Forelimb muscle (tissue), 1 donor: Measurements from ENCODE around the gene PEX3. TPM values are rescaled to one million over a fixed set of nuclear protein-coding genes. Genes with fewer than 3 reads are reported as not detected.
"Not testable (repeated sequence)": the region's sequence is repeated elsewhere in the genome, so short reads cannot be mapped to it uniquely, and the experiment has no call there.

Experiments used
- DNase-seq: peaks from one replicate; pipeline ENCODE4 v3.0.0-alpha.2; 2013; ENCODE audit warnings: low read depth
- polyA plus RNA-seq: library from polyadenylated mRNA; unstranded; fragments of 120-200 nt; gene quantifications from one replicate; pipeline ENCODE4 v1.2.1, GENCODE V29; 2013; ENCODE audit not compliant: insufficient read length

PEX3 gene
- polyA plus RNA-seq, 1 donor: 13.0 TPM

DNA sequence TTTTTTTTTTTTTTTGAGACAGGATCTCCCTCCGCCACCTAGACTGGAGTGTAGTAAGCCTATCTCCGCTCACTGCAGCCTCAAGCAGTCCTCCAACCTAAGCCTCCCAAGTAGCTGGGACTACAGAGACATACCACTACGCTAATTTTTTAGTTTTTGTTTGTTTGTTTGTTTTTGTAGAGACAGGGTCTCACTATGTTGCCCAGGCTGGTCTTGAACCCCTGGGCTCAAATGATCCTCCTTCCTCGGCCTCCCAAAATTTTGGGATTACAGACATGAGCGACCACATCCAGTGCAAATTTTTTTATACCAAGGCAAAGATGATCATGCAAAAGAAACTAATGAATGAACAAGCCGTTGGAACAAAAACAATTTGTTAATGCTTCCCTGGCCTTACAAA, 55.6 kb downstream of the PEX3 start:
- no peak for DNase-seq

DNA sequence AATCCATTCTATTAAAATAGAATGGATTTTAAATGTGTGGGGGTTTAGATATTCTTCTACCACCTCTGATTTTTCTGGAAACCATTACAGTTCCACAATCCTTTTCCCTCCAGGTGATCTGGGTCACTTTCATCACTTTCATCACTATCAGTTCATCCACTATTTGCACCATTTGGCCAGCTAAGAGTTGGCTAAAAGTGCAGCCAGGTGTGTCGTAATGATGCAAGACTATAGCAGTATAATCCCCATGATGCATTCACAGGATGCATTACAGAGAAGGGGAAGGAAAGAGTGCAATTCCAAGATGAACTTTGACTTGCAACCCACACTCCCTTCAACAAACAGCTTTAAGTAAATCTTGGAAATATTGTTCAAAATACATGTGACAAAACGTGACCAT, 56.0 kb downstream of the PEX3 start:
- no peak for DNase-seq

DNA sequence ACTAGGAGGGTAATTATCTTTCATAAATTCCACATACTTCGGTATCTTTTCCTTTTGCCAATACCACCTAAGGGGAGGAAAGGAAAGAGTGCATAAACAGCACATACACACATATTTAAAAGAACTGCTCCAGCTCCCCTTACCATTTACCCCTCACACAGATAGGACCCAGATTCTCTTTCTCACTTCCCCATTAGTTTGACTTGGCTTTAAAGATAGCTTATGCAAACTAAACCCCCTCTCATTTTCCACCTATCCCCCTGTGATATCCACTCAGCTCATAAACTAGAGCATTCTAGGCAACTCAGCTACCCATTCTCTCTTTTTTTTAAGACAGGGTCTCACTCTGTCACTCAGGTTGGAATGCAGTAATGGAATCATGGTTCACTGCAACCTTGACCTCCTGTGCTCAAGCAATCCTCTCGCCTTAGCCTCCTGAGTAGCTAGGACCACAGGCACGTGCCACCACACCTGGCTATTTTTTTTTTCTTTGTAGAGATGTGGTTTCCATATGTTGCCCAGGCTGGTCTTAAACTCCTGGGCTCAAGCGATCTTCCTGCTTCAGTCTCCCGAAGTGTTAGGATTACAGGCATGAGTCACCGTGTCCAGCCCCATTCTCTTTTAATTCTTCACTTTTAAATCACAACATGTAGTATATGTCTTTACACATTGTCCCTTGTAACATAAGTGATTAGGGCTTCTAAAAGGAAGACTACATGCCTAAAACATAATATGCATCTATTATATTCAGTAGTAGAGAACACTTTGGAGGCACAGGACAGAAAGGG, 56.9 kb downstream of the PEX3 start:
- no peak for DNase-seq

DNA sequence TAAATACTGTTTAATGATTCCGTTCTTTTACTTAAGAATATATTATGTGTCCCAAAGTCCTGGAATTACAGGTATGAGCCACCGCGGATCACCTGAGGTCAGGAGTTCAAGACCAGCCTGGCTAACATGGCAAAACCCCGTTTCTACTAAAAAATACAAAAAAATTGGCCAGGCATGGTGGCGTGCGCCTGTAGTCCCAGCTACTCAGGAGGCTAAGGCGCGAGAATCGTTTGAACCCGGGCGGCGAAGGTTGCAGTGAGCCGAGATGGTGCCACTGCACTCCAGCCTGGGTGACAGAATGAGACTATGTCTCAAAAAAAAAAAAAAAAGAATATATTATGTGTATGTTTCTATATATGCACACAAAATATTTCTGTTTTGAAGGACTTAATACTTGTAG, 59.7 kb downstream of the PEX3 start:
- DNase-seq: not testable (repeated sequence)

DNA sequence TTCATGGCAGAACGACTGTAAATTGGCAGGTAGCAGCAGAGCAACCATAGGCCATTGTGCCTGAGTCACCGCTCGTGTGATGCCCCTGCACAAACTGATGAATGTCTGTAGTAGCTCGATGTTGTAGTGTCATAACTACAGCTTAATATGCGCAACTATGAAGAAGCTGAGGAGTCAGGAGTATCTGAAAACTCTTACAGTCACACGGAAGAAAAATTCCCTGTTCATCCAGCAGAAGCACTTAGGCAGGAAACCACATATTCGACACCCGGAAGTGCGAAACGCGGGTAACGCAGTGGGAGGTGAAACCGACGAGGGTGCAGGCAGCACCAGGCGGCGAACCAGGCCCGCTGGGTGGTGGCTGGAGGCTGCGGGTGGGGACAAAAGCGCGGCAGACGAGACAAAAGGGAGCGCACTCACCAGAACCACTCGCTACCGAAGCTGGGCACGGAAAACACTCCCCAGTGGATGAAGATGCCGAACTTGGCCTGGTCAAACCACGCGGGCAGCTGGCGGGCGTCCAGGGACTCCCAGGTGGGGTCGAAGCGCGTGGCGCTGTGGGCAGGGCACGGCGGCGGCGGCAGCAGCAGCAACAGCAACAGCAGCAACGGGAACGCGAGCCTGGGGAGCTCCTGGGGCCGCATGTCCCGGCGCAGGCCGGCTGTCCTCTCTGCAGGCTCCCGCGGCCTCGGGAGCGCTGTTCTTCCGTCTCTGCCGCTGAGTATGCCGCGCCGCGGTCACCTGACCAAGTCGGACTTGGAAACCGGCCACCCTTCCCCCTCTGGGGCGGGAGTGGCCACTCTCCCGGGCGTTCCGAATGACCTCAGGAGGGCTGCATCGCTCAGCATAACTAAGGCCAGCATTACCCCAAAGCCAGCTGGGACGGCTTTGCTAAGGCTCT, 60.6 kb downstream of the PEX3 start, which contains the start of gene FUCA2:
Gene FUCA2, minus strand, starts transcription at position 730 of the 901 bp plus-strand sequence. Its CDS starts 86 bp downstream, at position 644.
- peak; percentile 45 for DNase-seq

DNA sequence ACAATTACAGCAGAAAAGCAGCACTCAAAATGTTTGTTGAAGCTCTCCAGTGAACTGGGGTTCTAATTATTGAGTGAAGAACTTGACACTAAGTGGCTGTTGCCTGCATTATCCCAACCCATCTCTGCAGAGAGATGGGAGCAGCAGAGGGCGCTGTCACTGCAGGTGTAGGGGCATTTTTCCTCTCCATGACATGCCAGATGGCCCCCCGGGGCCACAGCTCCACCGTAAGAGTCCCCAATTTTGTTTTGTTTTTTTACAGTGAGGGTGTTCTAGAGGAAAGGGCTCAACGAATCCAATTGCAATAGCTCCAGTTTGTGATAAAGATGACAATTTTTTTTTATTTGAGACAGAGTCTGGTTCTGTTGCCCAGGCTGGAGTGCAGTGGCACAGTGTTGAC, 62.8 kb downstream of the PEX3 start:
- no peak for DNase-seq

DNA sequence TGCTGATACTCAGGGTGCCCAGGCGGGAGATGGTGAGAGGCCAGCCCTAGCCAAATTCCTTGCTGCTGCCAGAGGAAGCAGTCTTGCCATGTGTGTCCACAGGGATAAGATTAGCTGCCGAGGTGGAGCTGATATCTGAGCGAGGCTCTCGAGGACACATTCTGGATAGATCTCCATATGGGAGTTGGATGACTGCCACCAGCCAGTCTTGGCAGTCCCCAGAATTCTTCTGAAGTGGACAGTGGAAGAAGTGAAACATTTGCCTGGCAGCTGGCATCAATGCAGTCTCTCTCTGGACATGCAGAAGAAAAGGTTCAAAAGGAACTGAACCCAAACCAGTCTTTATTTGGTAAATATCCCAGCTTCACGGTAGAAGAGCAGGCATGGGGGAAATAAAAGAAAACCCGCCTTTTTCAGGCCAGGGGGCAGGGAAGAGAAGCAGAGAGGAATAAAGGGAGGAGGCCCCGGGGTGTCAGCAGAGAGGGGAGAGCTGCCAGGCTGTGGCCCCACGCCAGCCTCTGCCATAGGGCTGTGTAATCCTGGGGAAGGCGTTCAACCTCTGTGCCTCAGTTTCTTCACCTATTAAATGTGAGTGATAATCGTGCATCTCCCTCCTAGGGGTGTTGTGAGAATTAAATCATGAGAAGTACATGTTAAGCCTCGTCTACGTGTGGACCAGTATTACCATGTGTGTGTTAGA, 64.6 kb downstream of the PEX3 start:
- DNase-seq: no peak

DNA sequence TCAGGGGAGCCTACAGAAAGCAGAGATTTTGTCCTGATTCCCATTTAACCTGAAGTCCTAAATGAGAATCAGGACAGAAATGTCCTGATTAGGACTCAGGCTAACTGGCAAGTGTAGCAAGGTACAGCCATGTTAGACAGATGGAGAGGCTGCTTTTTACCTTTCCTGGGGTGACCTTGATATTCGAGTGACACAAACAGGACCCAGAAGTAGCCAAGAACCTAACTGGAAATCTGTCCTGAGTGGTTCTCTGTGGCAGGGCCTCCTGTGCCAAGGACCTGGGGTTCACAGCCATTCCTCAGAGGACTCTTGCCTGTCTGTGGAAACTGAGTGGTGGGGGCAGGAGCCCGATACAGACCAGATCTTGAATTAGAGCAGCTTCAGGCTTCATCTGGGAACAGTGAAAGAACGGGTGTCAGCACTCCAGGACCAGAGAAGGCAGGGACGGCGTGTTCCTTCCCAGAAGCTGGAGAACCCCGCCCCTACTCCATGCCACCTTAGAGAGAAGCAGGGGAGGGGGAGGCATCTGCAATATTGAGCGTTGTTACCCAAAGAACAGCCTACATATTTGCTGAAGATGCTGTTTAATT, 65.3 kb downstream of the PEX3 start:
- DNase-seq: no peak

DNA sequence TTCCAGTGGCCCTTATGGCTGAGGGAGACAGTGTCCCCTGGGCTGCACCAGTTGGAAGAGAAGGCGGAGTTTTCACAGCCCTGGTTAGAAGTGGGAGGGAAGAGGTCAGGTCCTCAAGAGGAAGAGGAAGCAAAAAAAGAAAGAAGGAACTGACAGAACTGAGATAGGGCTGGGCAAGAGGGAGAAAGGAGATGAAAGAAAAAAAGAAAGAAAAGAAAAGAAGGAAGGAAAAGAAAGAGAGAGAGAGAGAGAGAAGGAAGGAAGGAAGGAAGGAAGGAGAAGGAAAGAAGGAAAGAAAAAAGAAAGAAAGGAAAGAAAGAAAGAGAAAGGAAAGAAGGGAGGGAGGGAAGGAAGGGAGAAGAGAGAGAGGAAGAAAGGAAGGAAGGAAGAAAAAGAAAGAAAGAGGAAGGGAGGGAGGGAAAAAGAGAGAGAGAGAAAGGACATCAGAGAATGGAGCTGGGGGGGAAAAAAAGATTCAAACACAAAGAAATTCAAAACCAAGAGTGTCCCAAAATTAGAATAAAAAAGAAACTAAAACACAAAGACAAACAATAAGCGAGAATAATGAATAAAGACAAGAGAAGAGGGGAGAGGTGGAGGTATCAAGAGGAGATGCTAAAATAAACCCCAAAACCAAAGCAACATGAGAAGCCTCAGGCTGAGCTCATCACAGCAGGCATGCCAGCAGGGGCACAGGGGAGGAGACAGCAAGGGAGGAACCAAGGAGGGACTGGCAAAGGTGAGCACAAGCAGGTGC, 66.3 kb downstream of the PEX3 start:
- no peak for DNase-seq

DNA sequence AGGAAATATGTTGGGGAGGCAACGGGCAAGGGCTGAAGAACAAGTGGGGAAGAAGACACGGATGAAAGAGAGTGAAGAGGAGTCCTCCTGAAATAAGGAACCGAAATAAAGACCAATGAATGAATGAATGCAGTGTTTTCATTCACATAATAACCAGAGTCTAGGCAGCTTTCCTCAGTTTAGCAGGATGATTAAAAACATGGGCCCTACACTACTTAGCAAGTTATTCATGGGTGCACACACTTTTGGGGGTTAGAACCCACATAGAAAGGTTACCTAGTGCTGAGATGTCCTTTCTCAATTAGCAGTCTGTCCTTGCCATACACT, 66.8 kb downstream of the PEX3 start:
- DNase-seq: no peak

DNA sequence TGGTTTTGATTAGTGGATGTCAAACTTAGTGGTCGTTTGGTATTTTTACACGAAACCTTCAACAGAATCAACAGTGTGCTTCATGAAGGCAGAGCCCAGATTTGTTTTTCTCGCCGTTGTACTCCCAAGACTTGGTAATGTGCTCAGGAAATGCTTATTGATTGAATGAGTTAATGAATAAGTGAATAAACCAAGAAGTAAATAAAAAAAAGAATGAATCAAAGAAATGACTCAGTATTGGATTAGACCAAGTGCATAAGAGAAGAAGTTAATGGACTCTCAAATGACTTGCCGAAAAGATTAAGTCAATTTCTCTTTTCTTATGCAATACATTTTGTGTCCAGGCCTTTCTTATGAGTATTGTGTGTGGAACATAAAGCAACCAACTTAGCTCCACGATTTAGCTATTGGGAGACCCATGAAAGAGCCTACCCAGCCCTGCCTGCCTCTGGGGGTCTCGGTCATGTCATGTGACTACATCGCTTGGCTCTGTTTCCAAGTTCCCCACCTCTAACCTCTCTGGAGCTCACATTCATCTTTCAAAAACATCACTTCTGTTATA, 71.5 kb downstream of the PEX3 start:
- DNase-seq: no peak

DNA sequence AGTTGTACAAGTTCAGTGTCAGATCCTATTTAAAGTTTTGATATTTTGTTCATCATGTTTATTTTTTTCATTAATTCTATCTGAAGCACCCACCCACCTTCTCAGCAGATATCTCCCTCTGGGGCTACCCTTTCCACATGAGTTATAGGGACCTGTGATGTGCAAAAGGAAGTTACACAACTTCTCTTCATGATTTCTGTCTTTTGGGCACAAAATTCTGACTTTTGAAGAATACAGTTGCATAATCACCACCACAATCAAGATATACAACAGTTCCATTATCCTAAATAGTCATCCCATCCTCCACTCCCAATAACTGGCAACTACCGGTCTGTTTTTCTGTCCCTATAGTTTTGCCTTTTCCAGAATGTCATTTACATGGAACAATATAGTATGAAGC, 74.8 kb downstream of the PEX3 start:
- DNase-seq: no peak

DNA sequence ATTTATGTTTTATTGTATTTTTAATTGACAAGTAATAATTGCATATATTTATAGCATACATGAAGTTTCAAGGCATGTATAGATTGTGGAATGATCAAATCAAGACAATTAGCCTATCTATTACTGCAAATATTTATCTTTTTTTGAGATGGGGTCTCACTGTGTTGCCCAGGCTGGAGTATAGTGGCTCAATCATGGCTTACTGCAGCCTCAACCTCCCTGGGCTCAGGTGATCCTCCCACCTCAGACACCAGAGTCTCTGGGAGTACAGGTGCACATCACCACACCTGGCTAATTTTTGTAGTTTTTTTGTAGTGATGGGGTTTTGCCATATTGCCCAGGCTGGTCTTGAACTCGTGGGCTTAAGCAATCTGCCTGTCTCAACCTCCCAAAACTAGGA, 77.1 kb downstream of the PEX3 start:
- no peak for DNase-seq

DNA sequence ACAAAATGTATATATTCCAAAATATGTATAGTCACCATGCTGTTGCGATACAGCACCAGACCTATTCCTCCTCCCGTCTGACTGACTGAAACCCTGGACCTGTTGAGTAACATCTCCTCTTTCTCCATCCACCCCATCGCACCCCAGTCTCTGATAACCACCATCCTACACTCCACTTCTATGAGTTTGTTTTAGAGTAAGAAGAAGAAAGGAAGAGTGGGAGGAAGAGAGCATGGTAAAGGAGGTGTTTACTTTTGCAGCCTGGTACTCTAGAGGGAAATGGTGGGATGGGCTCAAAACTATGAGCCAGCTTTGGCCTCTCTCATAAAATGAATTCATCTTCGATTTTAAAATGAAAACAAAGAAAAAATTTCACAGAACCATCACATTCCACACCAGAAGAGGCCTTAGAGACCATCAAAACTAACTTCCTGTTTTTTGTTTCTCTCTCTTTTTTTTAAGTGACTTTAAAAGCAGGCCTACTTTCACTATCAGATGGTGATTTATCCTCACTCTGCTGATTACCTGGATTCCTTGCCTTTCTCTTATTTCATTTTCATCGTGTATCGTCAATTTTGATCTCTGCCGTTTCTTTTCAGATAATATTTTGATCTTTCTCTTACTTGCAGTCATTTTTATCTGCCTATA, 77.7 kb downstream of the PEX3 start:
- DNase-seq: no peak

DNA sequence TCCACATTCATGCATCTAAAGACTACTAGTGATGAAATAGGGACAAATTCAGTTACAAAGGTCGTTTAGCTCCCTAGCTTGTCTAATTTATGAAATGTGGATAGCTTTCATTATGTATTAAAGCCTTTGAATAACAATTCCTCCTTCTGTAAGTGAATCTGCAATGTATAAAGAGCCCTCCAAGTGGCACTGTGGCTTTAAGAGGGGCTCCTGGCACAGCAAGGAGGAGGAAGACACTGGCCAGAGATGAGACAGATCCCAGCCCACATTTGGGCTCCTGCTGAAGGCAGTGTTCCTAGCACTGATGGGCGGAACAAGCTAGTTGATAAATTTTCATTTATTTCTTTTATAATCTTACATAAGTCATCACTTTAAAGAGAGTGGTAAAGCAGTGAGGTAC, 78.5 kb downstream of the PEX3 start:
- DNase-seq: no peak

DNA sequence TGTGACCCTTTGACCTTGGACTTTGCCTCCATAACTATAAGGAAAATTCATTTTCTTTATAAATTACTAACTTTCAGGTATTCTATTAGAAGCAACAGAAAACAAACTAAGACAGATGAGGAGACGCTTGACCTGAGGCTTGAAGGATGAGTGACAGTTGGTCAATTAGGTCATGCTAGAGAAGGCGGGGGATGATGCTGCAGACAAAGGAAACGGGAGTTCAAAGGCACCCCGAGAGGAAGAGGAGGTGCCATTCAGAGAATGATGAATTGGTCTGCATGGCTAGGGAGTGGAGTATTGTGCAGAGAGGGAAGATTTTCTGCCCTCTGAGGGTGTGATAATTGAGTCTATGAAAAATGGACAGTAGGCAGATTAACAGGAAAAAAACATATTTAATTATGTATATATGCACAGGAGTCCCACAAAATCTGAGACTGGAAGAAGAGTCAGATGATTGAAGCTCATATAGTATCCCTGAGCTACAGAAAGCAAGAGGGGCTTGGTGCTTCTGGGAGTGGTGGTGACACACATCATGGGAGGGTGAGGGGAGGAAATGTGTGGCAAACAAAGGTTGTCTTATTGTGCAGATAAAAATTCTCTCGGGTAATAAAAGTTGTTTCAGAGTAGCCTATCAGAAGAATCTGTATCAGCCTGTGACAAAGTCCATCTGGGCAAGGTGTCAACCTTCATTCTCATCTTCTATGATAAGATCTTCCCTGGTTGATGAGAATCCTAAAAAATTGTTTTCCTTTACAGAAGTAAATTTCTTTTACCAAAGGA, 81.3 kb downstream of the PEX3 start:
- DNase-seq: no peak

DNA sequence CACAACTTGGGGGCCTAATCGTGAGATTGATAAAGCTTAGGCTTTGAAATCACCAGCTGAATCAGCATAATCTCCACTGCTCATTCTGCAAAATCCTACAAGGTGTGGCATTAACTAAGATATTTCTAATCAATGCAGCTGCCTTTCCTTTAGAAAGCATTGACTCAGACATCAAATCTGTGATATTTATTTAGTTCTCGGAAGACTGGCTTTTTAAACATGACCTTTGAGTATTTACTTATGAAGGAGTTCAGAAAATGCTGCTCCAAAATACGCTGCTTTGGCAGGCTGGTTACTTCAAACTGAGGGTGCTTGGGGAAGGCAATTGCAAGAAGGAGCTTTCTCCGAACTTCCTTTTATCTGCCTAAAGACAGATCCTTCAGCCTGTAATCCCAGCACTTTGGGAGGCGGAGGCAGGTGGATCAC, 84.6 kb downstream of the PEX3 start:
- no peak for DNase-seq

DNA sequence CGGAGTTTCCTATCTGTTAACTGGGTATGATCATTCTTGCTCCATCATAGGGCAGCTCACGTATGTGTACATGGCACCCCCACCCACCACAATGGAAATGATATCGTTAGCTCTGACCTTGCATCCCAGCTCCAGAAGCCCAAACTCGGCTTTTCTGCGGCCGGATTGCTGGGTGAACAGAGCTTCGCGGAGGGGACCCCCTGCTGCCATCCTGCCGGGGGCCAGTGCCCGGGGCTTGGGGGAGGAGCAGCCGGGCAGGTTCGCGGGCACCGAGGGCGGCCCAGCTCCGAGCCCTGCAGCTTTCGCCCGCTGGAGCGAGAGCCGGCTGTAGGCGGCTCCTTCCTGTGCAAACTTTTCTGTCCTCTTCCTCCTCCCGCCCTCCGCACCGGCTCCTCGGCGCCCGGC, 85.9 kb downstream of the PEX3 start:
- DNase-seq: no peak

DNA sequence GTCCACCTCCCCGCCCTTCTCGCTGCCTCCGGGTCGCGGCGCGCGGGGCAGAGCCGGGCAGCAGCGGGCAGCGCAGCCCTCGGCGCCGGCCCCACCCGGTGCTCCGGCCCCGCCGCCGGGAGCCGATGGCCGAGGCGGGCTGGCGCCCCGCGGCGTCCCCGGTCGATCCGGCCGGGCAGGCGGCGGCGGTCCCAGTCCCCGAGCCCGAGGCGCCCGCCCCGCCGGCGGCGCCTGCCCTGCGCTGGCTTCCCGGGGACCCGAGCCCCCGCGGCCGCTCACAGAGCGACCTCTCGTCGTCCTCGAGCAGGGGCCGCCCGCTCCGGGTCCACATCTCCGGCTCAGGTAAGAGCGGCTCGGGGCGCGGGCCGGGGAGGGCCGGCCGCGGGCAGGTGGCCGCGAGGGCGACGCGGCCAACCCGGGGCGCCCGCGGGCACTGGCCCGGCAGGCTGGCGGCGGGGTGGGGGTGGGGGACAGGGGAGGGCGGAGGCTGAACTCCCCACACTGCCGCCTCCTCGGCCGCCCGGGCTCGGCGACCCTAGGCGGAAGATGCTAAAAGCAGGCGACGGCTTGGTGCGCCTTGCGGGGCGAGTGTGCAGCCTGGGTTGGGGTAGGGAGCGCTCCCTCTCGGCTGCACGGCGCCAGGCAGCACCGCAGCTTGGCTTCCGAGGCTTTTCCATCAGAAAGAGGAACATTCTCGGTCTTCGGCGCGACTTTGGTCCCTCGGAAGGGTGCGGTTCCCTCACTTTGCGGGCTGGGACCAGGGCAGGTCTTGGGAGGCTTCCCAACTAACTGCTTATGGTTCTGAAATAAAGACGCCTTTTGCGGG, 86.5 kb downstream of the PEX3 start:
- DNase-seq: no peak
